BJ (cell line): ENCODE data around the gene MYO18B. TPM values are rescaled to one million over a fixed set of nuclear protein-coding genes. Genes with fewer than 3 reads are reported as not detected.

ENCODE experiments used
- CTCF ChIA-PET: fragments of 350-600 bp; formaldehyde crosslinking; extraction: SDS; loops from one replicate; lab custom pipeline; 2021; ENCODE audit warnings: antibody characterized with exemption, inconsistent platforms; lab: Yijun Ruan, JAX
- POLR2A ChIA-PET: fragments of 300-600 bp; sonication (Branson Sonifier 250); formaldehyde crosslinking; extraction: SDS; loops from one replicate; lab custom pipeline; 2021; ENCODE audit warnings: antibody characterized with exemption; lab: Charles Lee
- DNase-seq: peaks from one replicate; pipeline ENCODE4 v3.0.0-alpha.2; 2011; ENCODE audit warnings: low read depth
- H3K27me3 ChIP-seq: 2 replicates; pipeline ENCODE4 v1.6.0; 2011; ENCODE audit warnings: low read length; ENCODE audit not compliant: control insufficient read depth, insufficient read depth
- H3K36me3 ChIP-seq: 2 replicates; pipeline ENCODE4 v1.5.1; 2011; ENCODE audit warnings: low read length; ENCODE audit not compliant: control insufficient read depth, insufficient read depth
- H3K4me3 ChIP-seq: 2 replicates; pipeline ENCODE4 v1.5.1; 2011; ENCODE audit warnings: low read depth, mild to moderate bottlenecking, control low read depth, low read length
- polyA plus RNA-seq: library from polyadenylated mRNA; depleted of rRNA; stranded (reverse); fragments of >200 nt; gene quantifications from 2 replicates; pipeline ENCODE4 v1.2.3, GENCODE V29; 2011
- TF ChIP-seq, protein P1 (sequence below): IDR thresholded peaks from 2 replicates; pipeline ENCODE4 v1.5.1; 2011; ENCODE audit warnings: low read depth, mild to moderate bottlenecking, control low read depth, inconsistent platforms, low read length, moderate library complexity; ENCODE audit not compliant: insufficient read depth

Gene MYO18B
- polyA plus RNA-seq, 1 experiment: not detected

DNA sequence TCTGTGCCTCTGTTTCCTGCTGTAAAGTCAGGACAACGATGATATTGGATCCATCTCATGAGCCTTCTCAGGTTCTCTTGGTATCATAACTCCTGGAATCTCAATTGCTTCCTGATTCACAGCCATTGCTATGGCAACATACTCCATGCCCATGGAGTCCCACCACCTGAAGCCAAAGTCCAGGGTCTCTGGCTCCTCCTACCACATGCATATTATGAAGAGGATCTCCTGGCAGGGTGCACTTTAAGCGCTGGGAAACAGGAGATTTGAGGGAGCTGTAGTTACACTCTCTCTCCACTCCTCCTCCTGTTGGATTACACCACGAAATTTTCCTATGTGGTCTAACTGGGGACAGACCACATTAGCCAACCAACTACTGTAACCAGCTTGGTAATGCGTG is 296.4 kb downstream of the MYO18B start:
- ChIA-PET CTCF (no interaction called here), POLR2A (no interaction called here)
- H3K36me3 ChIP-seq: no peaks in the 10 kb centered on the region
- no peak for DNase-seq
- TF ChIP-seq, protein P1, sequence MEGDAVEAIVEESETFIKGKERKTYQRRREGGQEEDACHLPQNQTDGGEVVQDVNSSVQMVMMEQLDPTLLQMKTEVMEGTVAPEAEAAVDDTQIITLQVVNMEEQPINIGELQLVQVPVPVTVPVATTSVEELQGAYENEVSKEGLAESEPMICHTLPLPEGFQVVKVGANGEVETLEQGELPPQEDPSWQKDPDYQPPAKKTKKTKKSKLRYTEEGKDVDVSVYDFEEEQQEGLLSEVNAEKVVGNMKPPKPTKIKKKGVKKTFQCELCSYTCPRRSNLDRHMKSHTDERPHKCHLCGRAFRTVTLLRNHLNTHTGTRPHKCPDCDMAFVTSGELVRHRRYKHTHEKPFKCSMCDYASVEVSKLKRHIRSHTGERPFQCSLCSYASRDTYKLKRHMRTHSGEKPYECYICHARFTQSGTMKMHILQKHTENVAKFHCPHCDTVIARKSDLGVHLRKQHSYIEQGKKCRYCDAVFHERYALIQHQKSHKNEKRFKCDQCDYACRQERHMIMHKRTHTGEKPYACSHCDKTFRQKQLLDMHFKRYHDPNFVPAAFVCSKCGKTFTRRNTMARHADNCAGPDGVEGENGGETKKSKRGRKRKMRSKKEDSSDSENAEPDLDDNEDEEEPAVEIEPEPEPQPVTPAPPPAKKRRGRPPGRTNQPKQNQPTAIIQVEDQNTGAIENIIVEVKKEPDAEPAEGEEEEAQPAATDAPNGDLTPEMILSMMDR: no peak
- H3K27me3 ChIP-seq: no peaks in the 10 kb centered on the region
- no peak overlapping the region for H3K4me3 ChIP-seq

DNA sequence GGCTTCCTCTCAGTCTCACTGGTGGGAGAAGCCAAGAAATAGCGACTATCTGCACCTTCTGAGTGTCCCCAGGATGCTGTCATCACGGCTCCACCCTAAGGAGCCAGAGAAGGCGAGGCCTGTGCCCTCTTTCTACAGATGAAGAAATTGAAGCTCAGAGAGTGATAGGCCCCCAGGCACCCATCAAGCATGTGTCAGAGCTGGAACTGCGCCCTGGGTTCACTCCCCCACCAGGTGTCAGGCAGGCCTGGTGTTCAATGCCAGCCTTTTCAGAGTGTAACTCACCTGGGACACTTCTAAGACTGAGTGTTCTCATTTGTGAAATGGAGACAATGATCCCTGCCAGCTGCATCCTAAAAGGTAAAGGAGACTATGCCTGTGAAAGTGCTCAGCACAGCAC is 299.9 kb downstream of the MYO18B start:
- CTCF ChIA-PET: interaction anchor here (0.8 kb wide), 1 partner anchor 319 kb away, joined by 3 read pairs; no protein-coding TSS in a partner anchor
- POLR2A ChIA-PET: no interaction called here

DNA sequence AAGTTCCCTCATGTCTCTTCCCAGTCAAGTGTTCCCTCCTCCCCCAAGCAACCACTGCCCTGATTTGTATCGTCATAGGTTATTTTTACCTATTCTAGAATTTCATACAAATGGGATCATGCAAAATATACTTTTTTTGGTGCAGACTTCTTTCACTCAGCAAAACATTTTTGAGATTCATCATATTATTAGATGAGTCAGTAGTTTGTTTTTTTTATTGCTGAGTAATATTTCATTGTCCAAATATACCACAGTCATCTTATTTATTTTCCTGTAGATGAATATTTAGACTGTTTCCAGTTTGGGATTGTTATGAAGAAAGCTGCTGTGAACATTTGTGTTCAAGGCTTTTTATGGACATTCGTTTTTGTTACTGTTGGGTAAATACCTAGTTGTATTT is 301.0 kb downstream of the MYO18B start:
- ChIA-PET POLR2A (no interaction called here), CTCF (no interaction called here)
- H3K36me3 ChIP-seq: no peaks in the 10 kb centered on the region
- DNase-seq: no peak
- H3K27me3 ChIP-seq: no peaks in the 10 kb centered on the region
- TF ChIP-seq, protein P1: no peak
- no peak overlapping the region for H3K4me3 ChIP-seq

More for the DNA sequence above, 299.9 kb downstream of the MYO18B start:
- no peaks in the 10 kb centered on the region for H3K27me3 ChIP-seq
- TF ChIP-seq, protein P1: no peak
- no peaks in the 10 kb centered on the region for H3K36me3 ChIP-seq
- H3K4me3 ChIP-seq: no peak overlapping the region
- DNase-seq: no peak

DNA sequence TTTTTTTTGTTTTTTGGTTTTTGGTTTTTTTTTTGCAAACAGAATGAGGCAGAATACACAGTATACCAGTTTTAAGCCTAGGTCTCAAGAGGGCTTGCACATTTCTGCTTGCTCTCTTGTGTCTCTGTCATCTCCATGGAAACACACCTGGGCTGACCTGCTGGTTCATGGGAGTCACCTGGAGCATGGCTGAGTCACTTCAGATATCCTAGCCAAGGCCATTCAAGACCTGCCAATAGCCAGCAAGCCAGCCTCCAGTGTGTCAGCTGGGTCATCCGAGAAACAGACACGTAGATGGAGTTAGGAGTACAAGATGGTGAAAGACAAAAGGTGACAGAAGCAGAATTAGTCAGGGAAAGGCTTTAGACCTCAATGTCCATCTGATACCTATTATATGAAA is 303.1 kb downstream of the MYO18B start:
- Histone ChIP-seq H3K36me3 (no peaks in the 10 kb centered on the region), H3K27me3 (no peaks in the 10 kb centered on the region), H3K4me3 (no peak overlapping the region)
- DNase-seq: no peak
- TF ChIP-seq, protein P1: no peak
- POLR2A ChIA-PET: no interaction called here
- CTCF ChIA-PET: no interaction called here

DNA sequence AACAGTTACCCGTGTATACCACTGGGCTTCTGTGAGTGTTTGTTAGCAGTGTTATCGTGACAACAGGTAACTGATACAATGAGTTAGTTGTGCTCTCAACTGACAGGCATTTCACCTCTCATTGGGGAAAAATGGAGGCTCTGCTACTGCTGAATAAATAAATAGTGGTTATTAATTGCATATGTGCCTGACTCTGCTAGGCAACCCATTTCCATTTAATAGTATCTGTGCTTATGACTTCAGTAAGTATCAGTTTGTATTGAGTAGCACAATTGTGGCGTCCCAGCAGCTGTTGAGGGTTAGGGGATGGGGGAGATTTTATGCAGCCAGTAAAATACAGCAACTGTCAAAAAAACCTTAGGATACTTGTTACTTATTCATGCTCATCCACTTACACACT is 303.9 kb downstream of the MYO18B start:
- H3K4me3 ChIP-seq: no peak overlapping the region
- TF ChIP-seq, protein P1: no peak
- DNase-seq: no peak
- no peaks in the 10 kb centered on the region for H3K27me3 ChIP-seq
- CTCF ChIA-PET: no interaction called here
- H3K36me3 ChIP-seq: no peaks in the 10 kb centered on the region
- POLR2A ChIA-PET: no interaction called here
